Testis (tissue), 3 donors: ENCODE results near the gene CDYL2. TPM values are rescaled to one million over a fixed set of nuclear protein-coding genes. Genes with fewer than 3 reads are reported as not detected.

Experiments used
- DNase-seq: peaks from one replicate; pipeline ENCODE4 v3.0.0-alpha.2; 2019
- H3K27ac ChIP-seq, 2 donors: fragments of 200-600 bp; sonication (generic); one replicate each; pipeline ENCODE4 v1.5.1; 2019
- H3K27me3 ChIP-seq: fragments of 200-600 bp; sonication (generic); one replicate; pipeline ENCODE4 v1.5.1; 2019
- H3K36me3 ChIP-seq: fragments of 200-600 bp; sonication (generic); one replicate; pipeline ENCODE4 v1.5.1; 2017; ENCODE audit warnings: low read depth; ENCODE audit errors: missing control alignments
- H3K4me1 ChIP-seq: fragments of 200-600 bp; sonication (generic); one replicate; pipeline ENCODE4 v1.5.1; 2019
- H3K4me3 ChIP-seq, 2 donors: fragments of 200-600 bp; sonication (generic); one replicate each; pipeline ENCODE4 v1.5.1; 2017 to 2019
- H3K9me3 ChIP-seq: fragments of 200-600 bp; sonication (generic); one replicate; pipeline ENCODE4 v1.5.1; 2017
- POLR2A ChIP-seq: fragments of 450-650 bp; IDR thresholded peaks from one replicate; pipeline ENCODE4 v1.6.1; 2017; ENCODE audit warnings: antibody characterized with exemption, mild to moderate bottlenecking, moderate library complexity
- WGBS, 2 donors: methylation state at CpG; one replicate each; pipeline ENCODE4 v1.1.5; 2018; 5-methylcytosine and 5-hydroxymethylcytosine counted together
- intact Hi-C: fragments of 100-400 bp; cut with DNase I; formaldehyde crosslinking; loops from one replicate; pipeline ENCODE4 v1.15.1; 2023; ENCODE audit warnings: low total_unique reads
- polyA plus RNA-seq: library from polyadenylated mRNA; stranded (reverse); fragments of 350-450 nt; fragmentation: Illumina TruSeq; extraction: RNeasy Lipid Tissue Mini Kit (QIAGEN cat#74804); gene quantifications from one replicate; pipeline ENCODE4 v1.2.3, GENCODE V29; 2014; ENCODE audit warnings: low read depth, low replicate concordance; ENCODE audit not compliant: insufficient read depth
- total RNA-seq, 2 donors: library from RNA; depleted of rRNA; stranded (reverse); fragments of >200 nt; gene quantifications; one replicate each; pipeline ENCODE4 v1.2.3, GENCODE V29; 2016
- TF ChIP-seq, protein P1 (sequence below), 3 experiments: fragments of 450-650 bp in 2 of 3; fragments of 200-600 bp in 1 of 3; sonication (generic) in 1 of 3; IDR thresholded peaks; one replicate each; pipeline ENCODE4 v1.5.1; 2016 to 2019; ENCODE audit warnings: antibody characterized with exemption in 3 of 3, mild to moderate bottlenecking in 2 of 3, moderate library complexity in 1 of 3

The CDYL2 gene
- total and polyA plus RNA-seq, 3 donors from 2014 or later, result 31.2 to 63.7 (median 60.4) TPM

DNA sequence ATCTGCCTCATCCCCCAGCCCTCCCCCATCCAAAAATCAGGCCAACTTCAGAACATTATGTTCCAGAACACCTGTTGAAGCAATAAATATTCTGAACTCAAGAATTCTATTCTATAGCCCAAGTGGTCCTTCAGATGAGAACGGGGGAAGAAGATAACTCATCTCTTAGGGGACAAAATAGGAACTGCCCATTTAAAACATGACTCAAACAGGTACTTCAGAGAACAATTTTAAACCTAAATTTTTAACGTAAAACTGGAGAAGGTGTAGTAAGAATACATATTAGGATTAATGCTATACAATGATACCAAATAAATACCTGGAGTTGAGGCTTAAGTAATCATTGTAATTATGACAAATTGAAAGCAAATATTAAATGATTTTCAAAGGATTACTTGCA lies 112.1 kb downstream of the CDYL2 start:
- Histone ChIP-seq H3K9me3 (no peaks in the 10 kb centered on the region), H3K27ac (no peak overlapping the region), H3K36me3 (no peaks in the 10 kb centered on the region), H3K27me3 (no peaks in the 10 kb centered on the region), H3K4me1 (no peaks in the 10 kb centered on the region), H3K4me3 (no peak overlapping the region)
- DNase-seq, result no peak
- 71 to 87% methylated on average over 2 of the region's 2 CpGs for WGBS, 2 donors
- intact Hi-C loops, result no loop called here
- TF ChIP-seq, protein P1, sequence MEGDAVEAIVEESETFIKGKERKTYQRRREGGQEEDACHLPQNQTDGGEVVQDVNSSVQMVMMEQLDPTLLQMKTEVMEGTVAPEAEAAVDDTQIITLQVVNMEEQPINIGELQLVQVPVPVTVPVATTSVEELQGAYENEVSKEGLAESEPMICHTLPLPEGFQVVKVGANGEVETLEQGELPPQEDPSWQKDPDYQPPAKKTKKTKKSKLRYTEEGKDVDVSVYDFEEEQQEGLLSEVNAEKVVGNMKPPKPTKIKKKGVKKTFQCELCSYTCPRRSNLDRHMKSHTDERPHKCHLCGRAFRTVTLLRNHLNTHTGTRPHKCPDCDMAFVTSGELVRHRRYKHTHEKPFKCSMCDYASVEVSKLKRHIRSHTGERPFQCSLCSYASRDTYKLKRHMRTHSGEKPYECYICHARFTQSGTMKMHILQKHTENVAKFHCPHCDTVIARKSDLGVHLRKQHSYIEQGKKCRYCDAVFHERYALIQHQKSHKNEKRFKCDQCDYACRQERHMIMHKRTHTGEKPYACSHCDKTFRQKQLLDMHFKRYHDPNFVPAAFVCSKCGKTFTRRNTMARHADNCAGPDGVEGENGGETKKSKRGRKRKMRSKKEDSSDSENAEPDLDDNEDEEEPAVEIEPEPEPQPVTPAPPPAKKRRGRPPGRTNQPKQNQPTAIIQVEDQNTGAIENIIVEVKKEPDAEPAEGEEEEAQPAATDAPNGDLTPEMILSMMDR (IDR thresholded peaks at IDR 0.05), result no peak
- TF ChIP-seq POLR2A, result no peak

DNA sequence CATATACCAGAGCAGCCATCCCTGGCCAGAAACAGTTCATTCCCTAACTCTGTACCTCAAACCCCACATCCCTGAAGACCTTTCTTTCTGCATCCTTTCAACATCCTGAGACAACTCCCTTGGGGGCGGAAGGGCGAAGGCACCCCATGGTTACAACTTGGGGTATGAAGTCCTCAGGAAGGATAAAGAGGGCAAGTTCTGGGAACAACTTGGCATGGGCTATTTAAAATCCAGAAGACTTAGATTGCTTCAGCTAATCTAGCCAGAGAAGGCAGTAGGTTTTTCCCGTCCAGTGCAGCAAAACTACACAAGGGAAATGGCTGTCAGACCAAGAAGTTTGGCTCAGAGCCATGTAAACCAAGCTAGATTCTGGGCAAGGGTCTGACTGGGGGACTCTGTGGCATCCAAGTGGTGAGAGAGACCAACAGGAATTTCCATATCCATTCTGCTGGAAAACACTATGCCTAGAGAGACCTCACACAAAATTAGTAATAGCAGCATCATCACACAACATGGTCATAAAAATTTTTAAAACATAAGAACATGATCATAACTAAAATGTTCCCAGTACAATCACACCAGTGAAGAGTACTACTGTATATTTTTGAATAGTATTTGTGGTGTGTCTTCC lies 113.2 kb downstream of the CDYL2 start:
- TF ChIP-seq POLR2A, result no peak
- TF ChIP-seq, protein P1 (IDR thresholded peaks at IDR 0.05), result no peak
- Histone ChIP-seq H3K9me3 (no peaks in the 10 kb centered on the region), H3K36me3 (no peaks in the 10 kb centered on the region), H3K4me1 (no peaks in the 10 kb centered on the region), H3K4me3 (no peak overlapping the region), H3K27me3 (no peaks in the 10 kb centered on the region), H3K27ac (no peak overlapping the region)
- 90 to 94% methylated on average over 3 of the region's 3 CpGs for WGBS, 2 donors
- intact Hi-C loops, result no loop called here
- no peak for DNase-seq

DNA sequence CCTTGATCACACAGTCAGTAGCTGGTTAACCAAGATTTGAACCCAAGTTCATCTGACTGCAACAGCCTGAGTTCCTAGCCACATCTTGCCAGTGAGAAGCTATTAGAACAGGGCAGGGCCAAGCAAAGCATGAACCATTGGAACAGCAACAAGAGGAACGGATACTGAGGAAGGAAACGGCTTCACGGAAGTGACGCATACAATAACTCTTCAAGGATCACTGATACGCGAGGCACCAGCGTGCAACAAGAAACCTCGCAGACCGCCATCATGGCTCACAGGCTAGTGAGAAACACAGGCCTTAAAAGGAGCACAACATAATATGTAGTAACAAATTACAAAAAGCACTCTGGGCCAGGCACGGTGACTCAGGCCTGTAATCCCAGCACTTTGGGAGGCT lies 114.9 kb downstream of the CDYL2 start:
- H3K4me3 ChIP-seq, result no peak overlapping the region
- no peaks in the 10 kb centered on the region for H3K4me1 ChIP-seq
- no peaks in the 10 kb centered on the region for H3K27me3 ChIP-seq
- no peaks in the 10 kb centered on the region for H3K36me3 ChIP-seq
- H3K9me3 ChIP-seq, result no peaks in the 10 kb centered on the region
- H3K27ac ChIP-seq, result no peak overlapping the region
- TF ChIP-seq, protein P1 (IDR thresholded peaks at IDR 0.05), result no peak
- no peak for TF ChIP-seq POLR2A
- WGBS, 2 donors, result 75 to 84% methylated on average over 10 of the region's 10 CpGs
- no peak for DNase-seq
- intact Hi-C loops, result no loop called here

DNA sequence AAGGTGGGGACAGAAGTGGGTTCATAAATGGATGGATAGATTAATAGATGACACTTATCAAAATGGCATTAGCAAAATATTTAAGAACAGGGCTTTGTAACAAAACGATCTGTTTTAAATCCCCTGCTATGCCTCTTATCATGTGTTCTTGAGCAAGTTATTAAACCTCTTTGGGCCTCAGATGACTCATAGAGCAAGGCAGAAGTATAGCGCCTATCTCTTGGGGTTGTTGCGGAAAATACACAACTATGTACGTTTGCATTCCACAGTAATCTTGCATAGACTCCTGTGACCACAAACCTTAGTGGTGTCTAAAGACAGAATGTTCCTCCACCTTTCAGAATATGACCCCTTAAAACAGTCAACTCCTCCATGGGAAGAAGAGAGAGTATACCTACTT lies 116.8 kb downstream of the CDYL2 start:
- TF ChIP-seq, protein P1 (IDR thresholded peaks at IDR 0.05), result no peak
- TF ChIP-seq POLR2A, result no peak
- no peaks in the 10 kb centered on the region for H3K9me3 ChIP-seq
- H3K4me3 ChIP-seq, result no peak overlapping the region
- H3K27ac ChIP-seq, result no peak overlapping the region
- intact Hi-C loops, result no loop called here
- DNase-seq, result no peak
- H3K27me3 ChIP-seq, result no peaks in the 10 kb centered on the region
- no peaks in the 10 kb centered on the region for H3K36me3 ChIP-seq
- 74 to 82% methylated on average over 4 of the region's 4 CpGs for WGBS, 2 donors
- H3K4me1 ChIP-seq, result no peaks in the 10 kb centered on the region

DNA sequence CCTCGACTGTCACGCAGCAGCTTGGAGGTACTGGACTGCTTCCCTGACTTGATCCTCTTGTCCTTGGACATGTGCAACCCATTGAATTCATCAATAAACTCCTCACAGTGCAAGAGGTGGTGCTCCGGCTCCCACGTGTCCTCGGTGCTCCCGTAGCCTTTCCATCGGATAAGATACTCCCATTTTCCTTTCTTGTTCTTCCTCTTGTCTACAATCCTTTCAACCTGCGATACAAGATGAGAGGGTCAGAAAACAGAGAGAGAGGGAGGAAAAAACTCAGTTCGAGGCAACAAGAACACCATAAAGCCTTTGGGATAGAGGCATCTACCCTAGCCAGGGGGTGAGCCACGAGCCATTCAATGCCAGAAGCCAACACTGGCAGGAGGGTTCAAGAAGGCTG lies 119.5 kb downstream of the CDYL2 start:
- TF ChIP-seq, protein P1 (IDR thresholded peaks at IDR 0.05), result no peak
- no peak for TF ChIP-seq POLR2A
- no peaks in the 10 kb centered on the region for H3K4me1 ChIP-seq
- no peak overlapping the region for H3K27ac ChIP-seq
- no peak overlapping the region for H3K4me3 ChIP-seq
- no peak for DNase-seq
- intact Hi-C loops, result no loop called here
- no peaks in the 10 kb centered on the region for H3K36me3 ChIP-seq
- no peaks in the 10 kb centered on the region for H3K27me3 ChIP-seq
- 74 to 84% methylated on average over 10 of the region's 10 CpGs for WGBS, 2 donors
- no peaks in the 10 kb centered on the region for H3K9me3 ChIP-seq
